VCaP (cell line): Measurements from ENCODE around the gene FDX2.

Experiments
- H3K27ac ChIP-seq: fragments of 450-650 bp; 2 replicates; pipeline ENCODE4 v1.5.1; 2017
- CTCF ChIP-seq: fragments of 450-650 bp; conservative IDR thresholded peaks from 2 replicates; pipeline ENCODE4 v1.5.1; 2017; ENCODE audit warnings: mild to moderate bottlenecking, moderate library complexity

The FDX2 gene

GRCh38 chr19:10315335-10316214 is at the start of gene FDX2:
TSS of gene FDX2 (minus strand) at chr19:10316015. CDS start at chr19:10315996, 19 bp downstream.
- peak within 1 kb of the TSS; percentile 66 for H3K27ac ChIP-seq
- no peak for TF ChIP-seq CTCF

GRCh38 chr19:10365518-10365917 is 49.7 kb upstream of the FDX2 start:
- H3K27ac ChIP-seq, result no peak overlapping the region
- TF ChIP-seq CTCF, result no peak

- H3K27ac ChIP-seq, result no peak overlapping the region
- no peak for TF ChIP-seq CTCF
These were observed 48.8 kb upstream of the FDX2 start for GRCh38 chr19:10364644-10365043.

GRCh38 chr19:10363789-10364281 is 48.0 kb upstream of the FDX2 start:
- no peak overlapping the region for H3K27ac ChIP-seq
- no peak for TF ChIP-seq CTCF

GRCh38 chr19:10362259-10362658 is 46.4 kb upstream of the FDX2 start:
- H3K27ac ChIP-seq, result no peak overlapping the region
- no peak for TF ChIP-seq CTCF

GRCh38 chr19:10361569-10362011 is 45.8 kb upstream of the FDX2 start:
- no peak overlapping the region for H3K27ac ChIP-seq
- TF ChIP-seq CTCF, result no peak

- no peak for TF ChIP-seq CTCF
- no peak overlapping the region for H3K27ac ChIP-seq
These were observed 40.6 kb upstream of the FDX2 start for GRCh38 chr19:10356431-10356830.
